ENCODE results near the gene KRTAP25-1. TPM values are rescaled to one million over a fixed set of nuclear protein-coding genes. Genes with fewer than 3 reads are reported as not detected.
A peak's percentile ranks its signal among the peaks of the same experiment; 100 is the strongest.

The KRTAP25-1 gene
- total RNA-seq, 1 donor from 2014 or later: not detected

DNA sequence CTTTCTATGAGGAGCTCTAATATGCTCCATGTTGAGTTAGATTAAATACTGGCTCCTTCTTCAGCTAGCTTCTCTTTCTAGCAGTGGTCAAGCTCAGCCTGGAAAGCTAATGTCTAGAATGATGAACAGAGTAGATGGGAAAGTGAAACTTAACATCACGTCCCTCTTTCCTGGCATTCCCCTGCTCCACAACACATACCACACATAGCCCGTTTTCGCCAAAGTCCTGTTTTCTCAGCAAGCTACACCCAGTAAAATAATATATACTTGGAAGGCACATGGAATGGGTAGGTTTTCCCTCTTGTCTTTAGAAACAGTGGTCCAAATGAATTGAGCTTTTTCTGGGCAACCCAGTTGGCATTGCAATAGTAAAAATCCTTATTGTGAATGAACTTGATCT lies 44.4 kb upstream of the KRTAP25-1 start:
- Mint-ChIP-seq H3K9me3 (ENCODE audit: unreplicated experiment) (no peaks in the 10 kb centered on the region), H3K36me3 (ENCODE audit: unreplicated experiment) (no peaks in the 10 kb centered on the region), H3K4me3 (ENCODE audit: unreplicated experiment) (peak overlapping the region; percentile 61), H3K4me1 (ENCODE audit: unreplicated experiment) (peaks cover 56% of the 10 kb centered on the region), H3K27ac (ENCODE audit: unreplicated experiment) (peak overlapping the region; percentile 74), H3K27me3 (ENCODE audit: unreplicated experiment) (no peaks in the 10 kb centered on the region)
- DNase-seq (ENCODE audit: extremely low spot score, unreplicated experiment): no peak
- no peak for TF ChIP-seq CTCF (IDR thresholded peaks at IDR 0.05)

DNA sequence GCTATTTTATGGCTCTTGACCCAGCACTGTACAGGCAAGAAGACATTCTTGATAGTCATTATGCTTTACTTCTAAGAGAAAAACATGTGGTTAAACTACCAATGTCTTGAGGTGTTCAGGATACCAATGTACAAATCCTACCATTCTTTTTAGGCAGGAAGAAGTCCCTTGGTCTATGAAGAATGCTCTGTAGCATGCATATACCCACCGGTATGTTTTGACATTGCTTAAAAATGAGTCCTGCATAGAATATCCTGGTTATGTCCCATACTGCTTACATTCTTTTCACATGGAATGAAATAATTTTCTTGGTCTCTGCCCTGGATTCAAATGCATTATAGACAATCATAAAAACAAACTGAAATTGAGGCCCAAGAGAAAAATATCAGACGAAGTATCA lies 43.4 kb upstream of the KRTAP25-1 start:
- Mint-ChIP-seq H3K4me3 (ENCODE audit: unreplicated experiment) (no peak overlapping the region), H3K4me1 (ENCODE audit: unreplicated experiment) (peaks cover 52% of the 10 kb centered on the region), H3K27me3 (ENCODE audit: unreplicated experiment) (no peaks in the 10 kb centered on the region), H3K36me3 (ENCODE audit: unreplicated experiment) (no peaks in the 10 kb centered on the region), H3K9me3 (ENCODE audit: unreplicated experiment) (no peaks in the 10 kb centered on the region), H3K27ac (ENCODE audit: unreplicated experiment) (peak overlapping the region; percentile 74)
- DNase-seq (ENCODE audit: extremely low spot score, unreplicated experiment): no peak
- TF ChIP-seq CTCF (IDR thresholded peaks at IDR 0.05): no peak

DNA sequence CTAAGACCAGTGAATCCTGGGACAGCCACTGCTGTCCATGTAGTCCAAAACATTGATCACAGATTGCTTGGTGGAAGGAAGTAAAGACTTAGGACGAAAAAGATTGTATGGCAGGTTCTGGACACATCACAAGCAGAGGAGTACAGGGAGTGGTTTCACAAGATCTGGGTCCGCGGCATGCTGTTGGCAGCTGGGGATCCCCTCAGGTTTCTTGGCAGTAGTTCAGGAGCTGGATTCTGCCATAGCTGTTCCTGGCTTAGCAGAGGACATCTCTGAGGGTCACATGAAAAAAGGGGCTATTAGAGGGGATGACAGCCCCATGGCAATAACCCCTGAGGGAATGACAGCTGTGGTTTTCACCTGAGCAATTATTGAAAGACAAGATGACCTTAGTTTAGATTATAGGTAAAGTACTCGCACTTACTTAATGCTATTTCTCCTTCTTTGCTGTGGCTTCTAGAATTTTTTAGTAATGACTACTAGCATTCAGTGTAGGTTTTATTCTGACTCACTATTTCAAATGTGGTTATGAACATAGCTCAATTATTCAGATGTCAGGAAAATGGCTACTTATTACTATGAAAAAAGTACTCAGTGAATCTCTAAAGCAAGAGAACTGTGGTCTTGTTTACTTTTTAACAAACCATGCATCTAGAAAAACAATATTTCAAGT lies 40.0 kb upstream of the KRTAP25-1 start:
- H3K4me1 Mint-ChIP-seq (ENCODE audit: unreplicated experiment): peaks cover 30% of the 10 kb centered on the region
- H3K27ac Mint-ChIP-seq (ENCODE audit: unreplicated experiment): no peak overlapping the region
- no peak overlapping the region for H3K4me3 Mint-ChIP-seq (ENCODE audit: unreplicated experiment)
- peaks cover 3% of the 10 kb centered on the region for H3K36me3 Mint-ChIP-seq (ENCODE audit: unreplicated experiment)
- TF ChIP-seq CTCF (IDR thresholded peaks at IDR 0.05): no peak
- no peak for DNase-seq (ENCODE audit: extremely low spot score, unreplicated experiment)
- H3K9me3 Mint-ChIP-seq (ENCODE audit: unreplicated experiment): peaks cover 17% of the 10 kb centered on the region
- H3K27me3 Mint-ChIP-seq (ENCODE audit: unreplicated experiment): peaks cover 7% of the 10 kb centered on the region

- Mint-ChIP-seq H3K4me1 (ENCODE audit: unreplicated experiment) (peaks cover 14% of the 10 kb centered on the region), H3K27me3 (ENCODE audit: unreplicated experiment) (peaks cover 7% of the 10 kb centered on the region), H3K36me3 (ENCODE audit: unreplicated experiment) (peaks cover 3% of the 10 kb centered on the region), H3K9me3 (ENCODE audit: unreplicated experiment) (peaks cover 17% of the 10 kb centered on the region), H3K27ac (ENCODE audit: unreplicated experiment) (no peak overlapping the region), H3K4me3 (ENCODE audit: unreplicated experiment) (no peak overlapping the region)
- DNase-seq (ENCODE audit: extremely low spot score, unreplicated experiment): no peak
- no peak for TF ChIP-seq CTCF (IDR thresholded peaks at IDR 0.05)
Observed at GRCh38 chr21:30326390-30326789, 37.1 kb upstream of the KRTAP25-1 start.

GRCh38 chr21:30320215-30320614 lies 30.9 kb upstream of the KRTAP25-1 start, which contains the start of gene KRTAP26-1:
KRTAP26-1 (minus strand) TSS chr21:30320315; CDS start chr21:30320035, 280 bp downstream.
- H3K4me1 Mint-ChIP-seq (ENCODE audit: unreplicated experiment): peaks cover 29% of the 10 kb centered on the region
- peaks cover 7% of the 10 kb centered on the region for H3K9me3 Mint-ChIP-seq (ENCODE audit: unreplicated experiment)
- peaks cover 2% of the 10 kb centered on the region for H3K36me3 Mint-ChIP-seq (ENCODE audit: unreplicated experiment)
- H3K27ac Mint-ChIP-seq (ENCODE audit: unreplicated experiment): peak within 1 kb of the TSS; percentile 70
- H3K4me3 Mint-ChIP-seq (ENCODE audit: unreplicated experiment): no peak within 1 kb of the TSS
- peaks cover 10% of the 10 kb centered on the region for H3K27me3 Mint-ChIP-seq (ENCODE audit: unreplicated experiment)
- no peak for DNase-seq (ENCODE audit: extremely low spot score, unreplicated experiment)
- no peak for TF ChIP-seq CTCF (IDR thresholded peaks at IDR 0.05)
